Cortex of kidney (tissue), 1 donor: ENCODE measurements around the gene ITPR1.

ENCODE experiments used
- DNase-seq: peaks from one replicate; lab custom pipeline; 2025; lab: John Stamatoyannopoulos, UW

Gene ITPR1

GRCh38 chr3:4814305-4814903, 321.3 kb downstream of the ITPR1 start:
- no peak for DNase-seq

GRCh38 chr3:4814904-4815574, 321.9 kb downstream of the ITPR1 start:
- DNase-seq, result no peak

GRCh38 chr3:4816306-4816705, 323.2 kb downstream of the ITPR1 start:
- DNase-seq, result no peak

GRCh38 chr3:4816718-4817117, 323.6 kb downstream of the ITPR1 start:
- DNase-seq, result no peak

- no peak for DNase-seq
Observed at GRCh38 chr3:4817128-4817527, 324.0 kb downstream of the ITPR1 start.

GRCh38 chr3:4818164-4818563, 325.0 kb downstream of the ITPR1 start:
- no peak for DNase-seq

GRCh38 chr3:4818986-4819693, 326.0 kb downstream of the ITPR1 start:
- DNase-seq, result no peak

- no peak for DNase-seq
Observed at GRCh38 chr3:4819746-4820145, 326.6 kb downstream of the ITPR1 start.

- no peak for DNase-seq
Observed at GRCh38 chr3:4820296-4821121, 327.4 kb downstream of the ITPR1 start.

- DNase-seq, result no peak
Observed at GRCh38 chr3:4821338-4821737, 328.2 kb downstream of the ITPR1 start.

- no peak for DNase-seq
Observed at GRCh38 chr3:4821975-4822374, 328.8 kb downstream of the ITPR1 start.

GRCh38 chr3:4822568-4822967, 329.4 kb downstream of the ITPR1 start:
- DNase-seq, result no peak

GRCh38 chr3:4823385-4823784, 330.2 kb downstream of the ITPR1 start:
- DNase-seq, result no peak

- DNase-seq, result no peak
Observed at GRCh38 chr3:4823986-4824925, 331.1 kb downstream of the ITPR1 start.

GRCh38 chr3:4824926-4825325, 331.8 kb downstream of the ITPR1 start:
- DNase-seq, result no peak

GRCh38 chr3:4825436-4826236, 332.5 kb downstream of the ITPR1 start:
- DNase-seq, result no peak

- no peak for DNase-seq
Observed at GRCh38 chr3:4826237-4827100, 333.3 kb downstream of the ITPR1 start.

GRCh38 chr3:4827767-4828166, 334.6 kb downstream of the ITPR1 start:
- DNase-seq, result no peak

- no peak for DNase-seq
Observed at GRCh38 chr3:4828279-4829030, 335.3 kb downstream of the ITPR1 start.
